Kidney (tissue), 14 donors: Measurements from ENCODE around the gene TBCEL. TPM values are rescaled to one million over a fixed set of nuclear protein-coding genes. Genes with fewer than 3 reads are reported as not detected.
A peak's percentile ranks its signal among the peaks of the same experiment; 100 is the strongest.

Source experiments
- DNase-seq, 5 donors: peaks; one replicate each; pipeline ENCODE4 v3.0.0-alpha.2; 2013 to 2020
- FAIRE-seq: peaks from 2 replicates; lab custom pipeline; 2012; peaks lifted over from hg19 to GRCh38; lab: Jason Lieb, UNC
- H3K27ac ChIP-seq, 2 donors: one replicate each; pipeline ENCODE4 v1.7.0; 2013; ENCODE audit warnings: low read depth in 2 of 2, low read length in 2 of 2, inconsistent platforms in 1 of 2
- H3K27me3 ChIP-seq: one replicate; pipeline ENCODE4 v1.7.1; 2013; ENCODE audit warnings: low read length, inconsistent platforms; ENCODE audit not compliant: control insufficient read depth, insufficient read depth
- H3K36me3 ChIP-seq, 3 donors: one replicate each; pipeline versions ENCODE4 v1.7.0 to v1.7.1; 2013; ENCODE audit warnings: low read length in 3 of 3, control low read depth in 1 of 3, inconsistent platforms in 1 of 3; ENCODE audit not compliant: insufficient read depth in 3 of 3, control insufficient read depth in 2 of 3
- H3K4me1 ChIP-seq, 3 donors: one replicate each; pipeline versions ENCODE4 v1.7.0 to v1.7.1; 2013; ENCODE audit warnings: low read length in 3 of 3, inconsistent platforms in 1 of 3, low read depth in 1 of 3; ENCODE audit not compliant: control insufficient read depth in 2 of 3, insufficient read depth in 2 of 3
- H3K4me3 ChIP-seq, 3 donors: one replicate each; pipeline versions ENCODE4 v1.7.0 to v1.8.1; 2013; ENCODE audit warnings: low read length in 3 of 3, control low read depth in 1 of 3, inconsistent platforms in 1 of 3
- H3K9ac ChIP-seq, 3 donors: one replicate each; pipeline versions ENCODE4 v1.7.0 to v1.7.1; 2013; ENCODE audit warnings: low read length in 3 of 3, control low read depth in 1 of 3, inconsistent platforms in 1 of 3
- H3K9me3 ChIP-seq, 3 donors: one replicate each; pipeline versions ENCODE4 v1.7.0 to v1.7.1; 2013; ENCODE audit warnings: low read length in 3 of 3, control low read depth in 1 of 3, inconsistent platforms in 1 of 3; ENCODE audit not compliant: control insufficient read depth in 2 of 3, insufficient read depth in 1 of 3
- CTCF ChIP-seq: IDR thresholded peaks from 3 replicates; pipeline ENCODE4 v1.5.1; 2012; ENCODE audit warnings: mild to moderate bottlenecking, moderate library complexity, borderline replicate concordance; ENCODE audit not compliant: insufficient read depth; ENCODE audit errors: extremely low read depth
- intact Hi-C: fragments of 100-400 bp; cut with DNase I; formaldehyde crosslinking; loops from one replicate; pipeline ENCODE4 v1.11.1; 2022
- polyA plus RNA-seq: library from polyadenylated mRNA; stranded (reverse); fragments of 350-450 nt; fragmentation: Illumina TruSeq; extraction: RNeasy Lipid Tissue Mini Kit (QIAGEN cat#74804); gene quantifications from one replicate; pipeline ENCODE4 v1.2.3, GENCODE V29; 2014; ENCODE audit warnings: low read depth, low replicate concordance; ENCODE audit not compliant: insufficient read depth
- total RNA-seq: library from RNA; stranded (reverse); fragmentation: NEBNext Ultra II Directional; extraction: Animal tissue kit (Norgen Biotek cat#: 25700); gene quantifications from one replicate; pipeline ENCODE4 v1.2.1, GENCODE V29; 2021
- donor health status: control.
- donor health status: control.
- donor health status: control.
- donor health status: control.
- donor health status: control.
- donor health status: DM: yes; HTN: yes; CAD: no.
- donor health status: Normal renal cell carcinoma (clear cell type).

Gene TBCEL
- total and polyA plus RNA-seq, 2 donors from 2014 or later: 5.0 to 41.8 TPM

- Histone ChIP-seq H3K4me3 (no peak overlapping the region), H3K9ac (no peak overlapping the region), H3K4me1 (peaks cover 0 to 3% (median 3%) of the 10 kb centered on the region in 3 donors), H3K27ac (peak overlapping the region in 1 of 2 donors; percentile 0), H3K9me3 (no peaks in the 10 kb centered on the region), H3K36me3 (no peaks in the 10 kb centered on the region), H3K27me3 (no peaks in the 10 kb centered on the region)
- peak in 3 of 5 donors; percentile 31 to 74 (median 70) for DNase-seq
- TF ChIP-seq CTCF: no peak
- no peak for FAIRE-seq
- intact Hi-C loops: no loop called here
Observed at GRCh38 chr11:121105481-121106195, 81.7 kb downstream of the TBCEL start.

- Histone ChIP-seq H3K27me3 (no peaks in the 10 kb centered on the region), H3K9ac (no peak overlapping the region), H3K27ac (no peak overlapping the region), H3K4me3 (no peak overlapping the region), H3K9me3 (no peaks in the 10 kb centered on the region), H3K4me1 (peaks cover 0 to 3% (median 3%) of the 10 kb centered on the region in 3 donors), H3K36me3 (no peaks in the 10 kb centered on the region)
- no peak for DNase-seq
- TF ChIP-seq CTCF: no peak
- intact Hi-C loops: no loop called here
- FAIRE-seq: no peak
Observed at GRCh38 chr11:121106812-121107211, 82.9 kb downstream of the TBCEL start.

- intact Hi-C loops: no loop called here
- no peak overlapping the region for H3K4me3 ChIP-seq
- TF ChIP-seq CTCF: no peak
- no peaks in the 10 kb centered on the region for H3K27me3 ChIP-seq
- DNase-seq: no peak
- no peak overlapping the region for H3K27ac ChIP-seq
- FAIRE-seq: no peak
- peaks cover 0 to 3% (median 3%) of the 10 kb centered on the region in 3 donors for H3K4me1 ChIP-seq
- no peaks in the 10 kb centered on the region for H3K9me3 ChIP-seq
- no peaks in the 10 kb centered on the region for H3K36me3 ChIP-seq
- H3K9ac ChIP-seq: no peak overlapping the region
Observed at GRCh38 chr11:121108413-121108812, 84.5 kb downstream of the TBCEL start.
